Transverse colon (tissue), 4 donors: Measurements from ENCODE around the gene JPT1.

Experiments
- EP300 ChIP-seq: sonication (generic); formaldehyde crosslinking; IDR thresholded peaks from one replicate; pipeline ENCODE4 v1.6.1; 2017; ENCODE audit warnings: antibody characterized with exemption, low read depth
- POLR2A ChIP-seq: fragments of 450-650 bp; IDR thresholded peaks from one replicate; pipeline ENCODE4 v1.6.1; 2016; ENCODE audit warnings: antibody characterized with exemption, mild to moderate bottlenecking, moderate library complexity
- POLR2AphosphoS5 ChIP-seq, 3 donors: sonication (generic); formaldehyde crosslinking; IDR thresholded peaks; one replicate each; pipeline ENCODE4 v1.6.1; 2016; ENCODE audit warnings: antibody characterized with exemption in 3 of 3
- TF ChIP-seq, protein P1 (sequence below), 5 experiments: fragments of 200-600 bp in 3 of 5; fragments of 450-650 bp in 2 of 5; sonication (generic) in 3 of 5; IDR thresholded peaks; 1 replicate in 2 of 5; 2 replicates in 3 of 5; pipeline ENCODE4 v1.5.1; 2016 to 2017; ENCODE audit warnings: antibody characterized with exemption in 5 of 5, inconsistent platforms in 3 of 5, mild to moderate bottlenecking in 2 of 5, moderate library complexity in 1 of 5

DNA sequence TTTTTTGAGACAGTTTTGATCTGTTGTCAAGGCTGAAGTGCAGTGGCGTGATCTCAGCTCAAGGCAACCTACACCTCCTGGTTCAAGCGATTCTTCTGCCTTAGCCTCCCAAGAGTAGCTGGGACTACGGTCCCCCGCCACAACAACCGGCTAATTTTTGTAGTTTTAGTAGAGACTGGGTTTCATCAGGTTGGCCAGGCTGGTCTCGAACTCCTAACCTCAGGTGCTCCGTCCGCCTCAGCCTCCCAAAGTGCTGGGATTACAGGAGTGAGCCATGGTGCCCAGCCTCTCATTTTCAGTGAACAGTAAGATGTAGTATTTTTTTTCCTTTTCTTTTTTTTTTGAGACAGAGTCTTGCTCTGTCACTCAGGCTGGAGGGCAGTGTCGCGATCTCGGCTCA is 20.7 kb upstream of the JPT1 start:
- no peak for TF ChIP-seq EP300
- TF ChIP-seq, protein P1, sequence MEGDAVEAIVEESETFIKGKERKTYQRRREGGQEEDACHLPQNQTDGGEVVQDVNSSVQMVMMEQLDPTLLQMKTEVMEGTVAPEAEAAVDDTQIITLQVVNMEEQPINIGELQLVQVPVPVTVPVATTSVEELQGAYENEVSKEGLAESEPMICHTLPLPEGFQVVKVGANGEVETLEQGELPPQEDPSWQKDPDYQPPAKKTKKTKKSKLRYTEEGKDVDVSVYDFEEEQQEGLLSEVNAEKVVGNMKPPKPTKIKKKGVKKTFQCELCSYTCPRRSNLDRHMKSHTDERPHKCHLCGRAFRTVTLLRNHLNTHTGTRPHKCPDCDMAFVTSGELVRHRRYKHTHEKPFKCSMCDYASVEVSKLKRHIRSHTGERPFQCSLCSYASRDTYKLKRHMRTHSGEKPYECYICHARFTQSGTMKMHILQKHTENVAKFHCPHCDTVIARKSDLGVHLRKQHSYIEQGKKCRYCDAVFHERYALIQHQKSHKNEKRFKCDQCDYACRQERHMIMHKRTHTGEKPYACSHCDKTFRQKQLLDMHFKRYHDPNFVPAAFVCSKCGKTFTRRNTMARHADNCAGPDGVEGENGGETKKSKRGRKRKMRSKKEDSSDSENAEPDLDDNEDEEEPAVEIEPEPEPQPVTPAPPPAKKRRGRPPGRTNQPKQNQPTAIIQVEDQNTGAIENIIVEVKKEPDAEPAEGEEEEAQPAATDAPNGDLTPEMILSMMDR (IDR thresholded peaks at IDR 0.05): no peak
- TF ChIP-seq POLR2A: no peak
- TF ChIP-seq POLR2AphosphoS5 (IDR thresholded peaks at IDR 0.05): no peak
